A549 (cell line): ENCODE results near the gene R3HDM2. TPM values are rescaled to one million over a fixed set of nuclear protein-coding genes. Genes with fewer than 3 reads are reported as not detected.
"Not testable (repeated sequence)": the region's sequence is repeated elsewhere in the genome, so short reads cannot be mapped to it uniquely, and the experiment has no call there.

Source experiments
- ATAC-seq, 2 experiments: fragments of 200-7000 bp in 1 of 2; fragments of >200 bp in 1 of 2; cut with Nextera tagmentation in 1 of 2; cut with Tn5 transposase in 1 of 2; 3 replicates each; pipeline versions ENCODE4 v1.8.0 to v1.9.1; 2018 to 2020; ENCODE audit warnings: mild to moderate bottlenecking in 1 of 2, moderate library complexity in 1 of 2
- CTCF ChIA-PET: fragments of 300-600 bp; sonication (Branson Sonifier 250); formaldehyde crosslinking; extraction: SDS; loops from one replicate; lab custom pipeline; 2021; ENCODE audit warnings: antibody characterized with exemption, inconsistent platforms; lab: Yijun Ruan, JAX
- POLR2A ChIA-PET: fragments of 350-600 bp; formaldehyde crosslinking; extraction: SDS; loops from one replicate; lab custom pipeline; 2021; ENCODE audit warnings: antibody characterized with exemption, inconsistent platforms; lab: Yijun Ruan, JAX
- DNase-seq, 2 experiments: peaks; one replicate each; pipeline versions ENCODE4 v3.0.0 to v3.0.0-alpha.2; 2011 to 2016; ENCODE audit warnings: low read depth in 1 of 2, low spot score in 1 of 2
- FAIRE-seq: peaks from 2 replicates; lab custom pipeline; 2011; peaks lifted over from hg19 to GRCh38; lab: Jason Lieb, UNC
- H3K27ac ChIP-seq, 2 experiments: fragments of >200 bp; sonication (Bioruptor Twin); formaldehyde crosslinking; 3 replicates each; pipeline ENCODE4 v1.5.1; 2016 to 2017
- H3K4me1 ChIP-seq: fragments of >200 bp; sonication (Bioruptor Twin); formaldehyde crosslinking; 3 replicates; pipeline ENCODE4 v1.6.1; 2016
- H3K4me2 ChIP-seq: fragments of >200 bp; sonication (Bioruptor Twin); formaldehyde crosslinking; 3 replicates; pipeline ENCODE4 v1.6.1; 2016
- H3K4me3 ChIP-seq: fragments of >200 bp; sonication (Bioruptor Twin); formaldehyde crosslinking; 3 replicates; pipeline ENCODE4 v1.5.1; 2016
- H3K9me3 ChIP-seq: fragments of >200 bp; sonication (Bioruptor Twin); formaldehyde crosslinking; 3 replicates; pipeline ENCODE4 v1.6.1; 2016
- CBX2 ChIP-seq: fragments of 200-600 bp; sonication (generic); IDR thresholded peaks from 2 replicates; pipeline ENCODE4 v1.6.1; 2016; ENCODE audit warnings: low read depth, mild to moderate bottlenecking, borderline replicate concordance
- CBX8 ChIP-seq: fragments of 200-600 bp; sonication (generic); IDR thresholded peaks from 2 replicates; pipeline ENCODE4 v1.6.1; 2016
- CHD4 ChIP-seq: fragments of 200-600 bp; sonication (generic); IDR thresholded peaks from 2 replicates; pipeline ENCODE4 v1.6.1; 2016; ENCODE audit warnings: antibody characterized with exemption, mild to moderate bottlenecking, borderline replicate concordance
- CTCF ChIP-seq: fragments of >200 bp; sonication (Bioruptor Twin); formaldehyde crosslinking; IDR thresholded peaks from 3 replicates; pipeline ENCODE4 v1.5.1; 2016
- EHF ChIP-seq: fragments of 250-450 bp; sonication (Bioruptor Pico); IDR thresholded peaks from 2 replicates; pipeline ENCODE4 v1.5.0; 2020; ENCODE audit warnings: mild to moderate bottlenecking
- EP300 ChIP-seq, 2 experiments: fragments of >200 bp; sonication (Bioruptor Twin); formaldehyde crosslinking; IDR thresholded peaks; 2 replicates in 1 of 2; 3 replicates in 1 of 2; pipeline ENCODE4 v1.6.1; 2016 to 2017
- ESRRA ChIP-seq: fragments of 150-350 bp; IDR thresholded peaks from 2 replicates; pipeline ENCODE4 v1.6.1; 2014; ENCODE audit warnings: mild to moderate bottlenecking, low read length, borderline replicate concordance
- FOSL2 ChIP-seq, 2 experiments: fragments of 450-650 bp in 1 of 2; fragments of >200 bp in 1 of 2; sonication (Bioruptor Twin) in 1 of 2; formaldehyde crosslinking; IDR thresholded peaks; 2 replicates each; pipeline versions ENCODE4 v1.5.0 to v1.6.1; 2016 to 2020; ENCODE audit warnings: mild to moderate bottlenecking in 1 of 2, moderate library complexity in 1 of 2
- FOXS1 ChIP-seq: fragments of 250-450 bp; sonication (Bioruptor Pico); IDR thresholded peaks from 2 replicates; pipeline ENCODE4 v1.5.0; 2020; ENCODE audit warnings: mild to moderate bottlenecking, moderate library complexity
- HOXB13 ChIP-seq: fragments of 250-450 bp; sonication (Bioruptor Pico); IDR thresholded peaks from 2 replicates; pipeline ENCODE4 v1.5.0; 2020; ENCODE audit warnings: low read depth, mild to moderate bottlenecking, moderate library complexity
- HOXB5 ChIP-seq: fragments of 250-450 bp; sonication (Bioruptor Pico); IDR thresholded peaks from 2 replicates; pipeline ENCODE4 v1.5.0; 2020; ENCODE audit warnings: mild to moderate bottlenecking, moderate library complexity
- JUN ChIP-seq, 2 experiments: fragments of >200 bp; sonication (Bioruptor Twin); formaldehyde crosslinking; IDR thresholded peaks; 2 replicates in 1 of 2; 3 replicates in 1 of 2; pipeline ENCODE4 v1.6.1; 2016 to 2017
- NFE2L2 ChIP-seq: fragments of 150-350 bp; conservative IDR thresholded peaks from 2 replicates; pipeline ENCODE4 v1.6.1; 2014; ENCODE audit warnings: low read length
- NPAS2 ChIP-seq: fragments of 250-450 bp; sonication (Bioruptor Pico); IDR thresholded peaks from 2 replicates; pipeline ENCODE4 v1.8.0; 2022; ENCODE audit warnings: mild to moderate bottlenecking, moderate library complexity, borderline replicate concordance
- PBX3 ChIP-seq: IDR thresholded peaks from 2 replicates; pipeline ENCODE4 v1.6.1; 2012
- POLR2AphosphoS2 ChIP-seq: conservative IDR thresholded peaks from 2 replicates; pipeline ENCODE4 v1.6.1; 2012; ENCODE audit warnings: low read length, improper control_type of control experiment, inconsistent platforms
- RARB ChIP-seq: fragments of 250-450 bp; sonication (Bioruptor Pico); IDR thresholded peaks from 2 replicates; pipeline ENCODE4 v1.8.0; 2021; ENCODE audit warnings: mild to moderate bottlenecking, moderate library complexity
- RFX5 ChIP-seq: fragments of 450-650 bp; IDR thresholded peaks from 2 replicates; pipeline ENCODE4 v1.7.1; 2014; ENCODE audit warnings: antibody characterized with exemption, mild to moderate bottlenecking, moderate library complexity
- SREBF2 ChIP-seq: fragments of 450-650 bp; IDR thresholded peaks from 2 replicates; pipeline ENCODE4 v1.6.1; 2014; ENCODE audit warnings: mild to moderate bottlenecking, moderate library complexity
- ZC3H11A ChIP-seq: fragments of 450-650 bp; IDR thresholded peaks from 2 replicates; pipeline ENCODE4 v1.6.1; 2014; ENCODE audit warnings: antibody characterized with exemption, mild to moderate bottlenecking
- ZSCAN20 ChIP-seq: fragments of 250-450 bp; sonication (Bioruptor Pico); IDR thresholded peaks from 2 replicates; pipeline ENCODE4 v1.8.0; 2022; ENCODE audit warnings: mild to moderate bottlenecking, moderate library complexity
- WGBS: methylation state at CpG from one replicate; pipeline ENCODE4 v1.1.6; 2017; ENCODE audit errors: missing lambda C conversion rate; 5-methylcytosine and 5-hydroxymethylcytosine counted together
- polyA plus RNA-seq, 4 experiments: library from polyadenylated mRNA; depleted of rRNA in 3 of 4; stranded (reverse); fragments of >200 nt; fragmentation: RNase III in 1 of 4; extraction: RNeasy Plus Mini Kit Qiagen cat#74134 plus additional on column Dnase treatment in 1 of 4; gene quantifications; 2 replicates in 3 of 4; 3 replicates in 1 of 4; pipeline ENCODE4 v1.2.3, GENCODE V29; 2011 to 2017
- TF ChIP-seq, protein P1 (sequence below): fragments of >200 bp; sonication (Bioruptor Twin); formaldehyde crosslinking; IDR thresholded peaks from 2 replicates; pipeline ENCODE4 v1.6.1; 2016
- TF ChIP-seq, protein P2 (sequence below): IDR thresholded peaks from 2 replicates; pipeline ENCODE4 v1.6.1; 2012
- TF ChIP-seq, protein P3 (sequence below): fragments of 250-450 bp; sonication (Bioruptor Pico); IDR thresholded peaks from 2 replicates; pipeline ENCODE4 v1.5.0; 2020; ENCODE audit warnings: low read depth, mild to moderate bottlenecking, moderate library complexity

Gene R3HDM2
- polyA plus RNA-seq, 2 of the 4 experiments (the other 2 are of a cell fraction): 14.0 to 30.6 TPM

DNA sequence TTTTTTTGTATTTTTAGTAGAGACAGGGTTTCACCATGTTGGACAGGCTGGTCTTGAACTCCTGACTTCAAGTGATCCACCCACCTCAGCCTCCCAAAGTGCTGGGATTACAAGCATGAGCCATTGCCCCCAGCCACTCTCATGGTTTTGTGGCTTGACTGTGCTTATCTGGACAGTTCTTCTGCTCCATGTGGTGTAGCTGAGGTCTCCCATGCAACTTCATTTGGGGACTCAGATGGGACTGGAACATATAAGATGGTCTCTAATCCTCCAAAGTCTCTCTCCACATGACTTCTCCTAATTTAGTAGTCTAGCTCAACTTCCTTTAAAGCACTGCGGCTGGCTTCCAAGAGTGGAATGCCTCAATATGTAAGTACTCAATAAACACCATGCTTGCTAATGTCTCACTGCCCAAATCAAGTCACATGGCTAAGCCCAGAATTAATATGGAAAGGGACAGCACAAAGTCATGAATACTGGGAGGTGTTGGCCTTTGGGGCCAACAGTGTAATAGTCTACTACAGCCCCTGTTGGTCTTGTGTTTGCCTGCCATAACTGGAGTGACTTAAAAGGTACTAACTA lies 11.1 kb upstream of the R3HDM2 start:
- Histone ChIP-seq H3K4me1 (no peaks in the 10 kb centered on the region), H3K4me2 (no peak overlapping the region), H3K9me3 (peaks cover 15% of the 10 kb centered on the region), H3K4me3 (no peak overlapping the region), H3K27ac (no peak overlapping the region)
- TF ChIP-seq NFE2L2: no peak
- TF ChIP-seq CBX8: no peak
- TF ChIP-seq CHD4: no peak
- no peak for TF ChIP-seq PBX3
- TF ChIP-seq ZSCAN20: no peak
- TF ChIP-seq HOXB5 (CRISPR knock-in tag): no peak
- TF ChIP-seq RARB (CRISPR knock-in tag): no peak
- TF ChIP-seq CTCF: no peak
- no peak for TF ChIP-seq CBX2
- TF ChIP-seq, protein P1, sequence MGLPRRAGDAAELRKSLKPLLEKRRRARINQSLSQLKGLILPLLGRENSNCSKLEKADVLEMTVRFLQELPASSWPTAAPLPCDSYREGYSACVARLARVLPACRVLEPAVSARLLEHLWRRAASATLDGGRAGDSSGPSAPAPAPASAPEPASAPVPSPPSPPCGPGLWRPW: no peak
- TF ChIP-seq JUN (IDR thresholded peaks at IDR 0.05): no peak
- TF ChIP-seq ESRRA: no peak
- TF ChIP-seq POLR2AphosphoS2: no peak
- no peak for TF ChIP-seq FOSL2 (IDR thresholded peaks at IDR 0.05)
- no peak for TF ChIP-seq FOSL2 (CRISPR knock-in tag; IDR thresholded peaks at IDR 0.05)
- TF ChIP-seq EHF (CRISPR knock-in tag): no peak
- TF ChIP-seq ZC3H11A: no peak
- no peak for TF ChIP-seq HOXB13 (CRISPR knock-in tag)
- TF ChIP-seq, protein P2, sequence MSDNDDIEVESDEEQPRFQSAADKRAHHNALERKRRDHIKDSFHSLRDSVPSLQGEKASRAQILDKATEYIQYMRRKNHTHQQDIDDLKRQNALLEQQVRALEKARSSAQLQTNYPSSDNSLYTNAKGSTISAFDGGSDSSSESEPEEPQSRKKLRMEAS: no peak
- no peak for TF ChIP-seq SREBF2
- TF ChIP-seq FOXS1 (CRISPR knock-in tag): no peak
- FAIRE-seq: no peak
- no peak for DNase-seq
- CTCF ChIA-PET: interaction anchor here (1.4 to 7.8 kb wide), 3 partner anchors 9 to 135 kb away, joined by 3 to 74 read pairs (median 4); partner anchors contain the start of gene INHBE
- ATAC-seq: no peak
- POLR2A ChIA-PET: interaction anchor here (0.5 kb wide), 2 partner anchors 11 to 34 kb away, joined by 3 to 4 read pairs; no protein-coding TSS in a partner anchor
- WGBS: 93% methylated on average over 1 of the region's 1 CpG

- CTCF ChIA-PET: interaction anchor here (0.7 to 7.8 kb wide), 4 partner anchors 9 to 173 kb away, joined by 3 to 74 read pairs (median 4); partner anchors contain the start of gene INHBE
Measured at GRCh38 chr12:57441393-57441792, 10.6 kb upstream of the R3HDM2 start.

DNA sequence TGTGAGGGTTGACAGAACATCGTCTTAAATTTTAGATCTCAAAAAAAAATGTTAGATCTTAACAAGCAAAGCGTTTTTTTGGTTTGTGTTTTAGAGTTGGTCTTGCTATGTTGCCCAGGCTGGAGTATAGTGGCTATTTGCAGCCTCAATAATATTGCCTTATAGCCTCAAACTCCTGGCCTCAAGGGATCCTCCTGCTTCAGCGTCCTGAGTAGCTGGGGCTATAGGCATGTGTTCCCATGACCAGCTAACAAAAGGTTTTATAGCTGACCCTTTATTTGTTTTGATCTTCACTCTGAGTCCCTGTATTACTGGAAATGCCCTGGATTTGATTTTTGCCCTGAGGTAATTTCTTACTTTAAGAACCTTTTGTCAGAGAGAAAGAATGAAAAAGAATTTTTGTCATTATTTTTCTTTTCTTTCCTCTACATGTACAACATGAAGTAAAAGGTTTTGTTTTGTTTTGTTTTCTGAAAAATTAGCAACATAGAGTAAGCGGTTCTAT lies 9.0 kb upstream of the R3HDM2 start:
- TF ChIP-seq EP300 (IDR thresholded peaks at IDR 0.05) (no peak), NPAS2 (no peak), RFX5 (no peak)
- TF ChIP-seq, protein P3, sequence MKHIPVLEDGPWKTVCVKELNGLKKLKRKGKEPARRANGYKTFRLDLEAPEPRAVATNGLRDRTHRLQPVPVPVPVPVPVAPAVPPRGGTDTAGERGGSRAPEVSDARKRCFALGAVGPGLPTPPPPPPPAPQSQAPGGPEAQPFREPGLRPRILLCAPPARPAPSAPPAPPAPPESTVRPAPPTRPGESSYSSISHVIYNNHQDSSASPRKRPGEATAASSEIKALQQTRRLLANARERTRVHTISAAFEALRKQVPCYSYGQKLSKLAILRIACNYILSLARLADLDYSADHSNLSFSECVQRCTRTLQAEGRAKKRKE (CRISPR knock-in tag): no peak
- DNase-seq (no peak), FAIRE-seq (no peak), ATAC-seq (no peak)
- POLR2A ChIA-PET: no interaction called here
- Histone ChIP-seq H3K27ac (no peak overlapping the region), H3K4me3 (no peak overlapping the region), H3K9me3 (peaks cover 15% of the 10 kb centered on the region), H3K4me2 (no peak overlapping the region), H3K4me1 (no peaks in the 10 kb centered on the region)
- WGBS: 67% methylated on average over 4 of the region's 4 CpGs
- CTCF ChIA-PET: interaction anchor here (1.3 to 7.8 kb wide), 3 partner anchors 14 to 197 kb away, joined by 3 to 74 read pairs (median 4); partner anchors contain the start of gene INHBE

More at GRCh38 chr12:57441393-57441792, 10.6 kb upstream of the R3HDM2 start:
- H3K4me3 ChIP-seq, FAIRE-seq, DNase-seq, H3K27ac ChIP-seq, ATAC-seq, H3K4me1 ChIP-seq, POLR2A ChIA-PET, H3K4me2 ChIP-seq: not testable (repeated sequence)
- WGBS: 24% methylated on average over 2 of the region's 2 CpGs
- peaks cover 15% of the 10 kb centered on the region for H3K9me3 ChIP-seq
